ENCODE data around the gene MRAP2.

MRAP2 gene

GRCh38 chr6:84135291-84135690 lies 101.7 kb downstream of the MRAP2 start:
- Histone ChIP-seq H3K9me3 (ENCODE audit: low read length) (no peaks in the 10 kb centered on the region), H3K4me1 (ENCODE audit: insufficient read depth, low read length, severe bottlenecking) (no peaks in the 10 kb centered on the region), H3K4me3 (ENCODE audit: low read depth, low read length, poor library complexity, severe bottlenecking) (no peak overlapping the region), H3K27ac (ENCODE audit: low read depth, low read length, poor library complexity, severe bottlenecking) (no peak overlapping the region), H2AFZ (ENCODE audit: low read length) (no peak overlapping the region), H3K79me2 (ENCODE audit: insufficient read depth, low read length) (no peaks in the 10 kb centered on the region), H4K20me1 (ENCODE audit: insufficient read depth, low read length) (no peaks in the 10 kb centered on the region), H3K9me2 (ENCODE audit: low read depth, low read length) (no peaks in the 10 kb centered on the region), H3K9ac (ENCODE audit: low read length) (no peak overlapping the region), H3K36me3 (ENCODE audit: insufficient read depth, low read length) (no peaks in the 10 kb centered on the region), H3K4me2 (ENCODE audit: low read length) (no peak overlapping the region), H3F3A (ENCODE audit: insufficient read depth, low read length) (no peaks in the 10 kb centered on the region), H3K27me3 (ENCODE audit: insufficient read depth, low read length) (no peaks in the 10 kb centered on the region)
- TF ChIP-seq, protein P1, sequence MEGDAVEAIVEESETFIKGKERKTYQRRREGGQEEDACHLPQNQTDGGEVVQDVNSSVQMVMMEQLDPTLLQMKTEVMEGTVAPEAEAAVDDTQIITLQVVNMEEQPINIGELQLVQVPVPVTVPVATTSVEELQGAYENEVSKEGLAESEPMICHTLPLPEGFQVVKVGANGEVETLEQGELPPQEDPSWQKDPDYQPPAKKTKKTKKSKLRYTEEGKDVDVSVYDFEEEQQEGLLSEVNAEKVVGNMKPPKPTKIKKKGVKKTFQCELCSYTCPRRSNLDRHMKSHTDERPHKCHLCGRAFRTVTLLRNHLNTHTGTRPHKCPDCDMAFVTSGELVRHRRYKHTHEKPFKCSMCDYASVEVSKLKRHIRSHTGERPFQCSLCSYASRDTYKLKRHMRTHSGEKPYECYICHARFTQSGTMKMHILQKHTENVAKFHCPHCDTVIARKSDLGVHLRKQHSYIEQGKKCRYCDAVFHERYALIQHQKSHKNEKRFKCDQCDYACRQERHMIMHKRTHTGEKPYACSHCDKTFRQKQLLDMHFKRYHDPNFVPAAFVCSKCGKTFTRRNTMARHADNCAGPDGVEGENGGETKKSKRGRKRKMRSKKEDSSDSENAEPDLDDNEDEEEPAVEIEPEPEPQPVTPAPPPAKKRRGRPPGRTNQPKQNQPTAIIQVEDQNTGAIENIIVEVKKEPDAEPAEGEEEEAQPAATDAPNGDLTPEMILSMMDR (IDR thresholded peaks at IDR 0.05; ENCODE audit: low read length) = no peak
- TF ChIP-seq EZH2 (IDR thresholded peaks at IDR 0.05; ENCODE audit: borderline replicate concordance, low read length) = no peak

GRCh38 chr6:84136364-84137050 lies 102.9 kb downstream of the MRAP2 start:
- TF ChIP-seq, protein P1 (IDR thresholded peaks at IDR 0.05; ENCODE audit: low read length) = no peak
- TF ChIP-seq EZH2 (IDR thresholded peaks at IDR 0.05; ENCODE audit: borderline replicate concordance, low read length) = no peak
- Histone ChIP-seq H3K4me2 (ENCODE audit: low read length) (no peak overlapping the region), H3F3A (ENCODE audit: insufficient read depth, low read length) (no peaks in the 10 kb centered on the region), H4K20me1 (ENCODE audit: insufficient read depth, low read length) (no peaks in the 10 kb centered on the region), H2AFZ (ENCODE audit: low read length) (no peak overlapping the region), H3K27me3 (ENCODE audit: insufficient read depth, low read length) (no peaks in the 10 kb centered on the region), H3K4me3 (ENCODE audit: low read depth, low read length, poor library complexity, severe bottlenecking) (no peak overlapping the region), H3K4me1 (ENCODE audit: insufficient read depth, low read length, severe bottlenecking) (no peaks in the 10 kb centered on the region), H3K9ac (ENCODE audit: low read length) (no peak overlapping the region), H3K79me2 (ENCODE audit: insufficient read depth, low read length) (no peaks in the 10 kb centered on the region), H3K36me3 (ENCODE audit: insufficient read depth, low read length) (no peaks in the 10 kb centered on the region), H3K9me3 (ENCODE audit: low read length) (no peaks in the 10 kb centered on the region), H3K27ac (ENCODE audit: low read depth, low read length, poor library complexity, severe bottlenecking) (no peak overlapping the region), H3K9me2 (ENCODE audit: low read depth, low read length) (no peaks in the 10 kb centered on the region)

DNA sequence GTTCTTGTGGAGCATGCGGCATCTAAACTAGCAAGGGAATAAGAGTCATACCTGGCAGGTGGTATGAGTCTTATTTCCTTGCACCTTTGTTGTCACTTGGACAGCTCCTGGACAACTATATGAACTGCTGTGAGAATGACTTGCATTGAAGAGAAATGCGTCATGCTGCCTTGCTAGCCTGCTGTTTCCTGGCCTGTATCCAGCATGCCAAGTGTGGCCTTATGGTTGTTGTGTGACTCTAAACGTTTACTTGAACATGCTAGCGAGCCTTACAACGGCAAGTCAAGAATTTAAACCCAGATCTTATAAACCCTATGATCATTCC lies 103.4 kb downstream of the MRAP2 start:
- Histone ChIP-seq H3K36me3 (ENCODE audit: insufficient read depth, low read length) (no peaks in the 10 kb centered on the region), H4K20me1 (ENCODE audit: insufficient read depth, low read length) (no peaks in the 10 kb centered on the region), H3F3A (ENCODE audit: insufficient read depth, low read length) (no peaks in the 10 kb centered on the region), H3K4me2 (ENCODE audit: low read length) (no peak overlapping the region), H3K27ac (ENCODE audit: low read depth, low read length, poor library complexity, severe bottlenecking) (no peak overlapping the region), H3K9me3 (ENCODE audit: low read length) (no peaks in the 10 kb centered on the region), H3K27me3 (ENCODE audit: insufficient read depth, low read length) (no peaks in the 10 kb centered on the region), H3K9ac (ENCODE audit: low read length) (no peak overlapping the region), H3K9me2 (ENCODE audit: low read depth, low read length) (no peaks in the 10 kb centered on the region), H3K79me2 (ENCODE audit: insufficient read depth, low read length) (no peaks in the 10 kb centered on the region), H2AFZ (ENCODE audit: low read length) (no peak overlapping the region), H3K4me3 (ENCODE audit: low read depth, low read length, poor library complexity, severe bottlenecking) (no peak overlapping the region), H3K4me1 (ENCODE audit: insufficient read depth, low read length, severe bottlenecking) (no peaks in the 10 kb centered on the region)
- TF ChIP-seq EZH2 (IDR thresholded peaks at IDR 0.05; ENCODE audit: borderline replicate concordance, low read length) = no peak
- TF ChIP-seq, protein P1 (IDR thresholded peaks at IDR 0.05; ENCODE audit: low read length) = no peak

Data from OCI-LY1 (cell line).